Measurements from ENCODE around the gene MB. TPM values are rescaled to one million over a fixed set of nuclear protein-coding genes. Genes with fewer than 3 reads are reported as not detected.

The MB gene
- total and polyA plus RNA-seq, 9 of the 15 experiments (the other 6 are each of a cell fraction or from before 2014, with no cell fraction given) = not detected

DNA sequence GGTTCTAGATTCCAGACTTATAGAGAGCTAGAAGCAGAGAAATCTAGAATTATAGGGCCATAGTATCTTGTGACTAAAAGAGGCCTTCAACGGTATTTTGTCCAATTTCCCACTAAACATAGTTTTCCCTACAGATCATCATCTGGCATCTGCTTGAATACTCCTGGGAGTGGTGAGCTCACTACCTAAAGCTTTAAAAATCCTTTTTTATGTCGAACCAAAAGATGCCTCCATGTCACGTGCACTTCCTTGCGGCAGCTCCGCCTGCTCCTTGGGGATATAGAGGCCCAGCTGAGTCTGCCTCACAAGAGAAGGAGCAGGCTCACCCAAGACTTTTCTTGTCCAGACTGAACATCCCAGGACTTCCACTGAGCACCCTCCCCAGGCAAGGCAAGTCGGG lies 4.3 kb upstream of the MB start:
- Histone ChIP-seq H3K79me2 (ENCODE audit: control insufficient read depth, insufficient read depth, low read length) (no peaks in the 10 kb centered on the region), H3K9me1 (ENCODE audit: control insufficient read depth, insufficient read depth, low read length) (no peaks in the 10 kb centered on the region), H3K9ac (ENCODE audit: insufficient read depth in 1 of 2, low read depth in 2 of 2, low read length in 2 of 2) (no peak overlapping the region), H3K4me1 (replicated peaks in 1 of 2; ENCODE audit: control insufficient read depth in 2 of 2, insufficient read depth in 2 of 2, low read length in 2 of 2) (no peaks in the 10 kb centered on the region; a peak in 1 of 5 replicates), H3K36me3 (ENCODE audit: control insufficient read depth, insufficient read depth, low read length) (no peaks in the 10 kb centered on the region), H3K27me3 (ENCODE audit: control insufficient read depth in 2 of 2, insufficient read depth in 2 of 2, low read length in 2 of 2) (peaks cover 0 to 5% of the 10 kb centered on the region in 2 experiments; a peak in 2 of 5 replicates), H3K4me2 (ENCODE audit: insufficient read depth, low read length) (no peak overlapping the region), H3K27ac (ENCODE audit: extremely low read depth, low read depth, low read length) (no peak overlapping the region), H2AFZ (ENCODE audit: low read depth, low read length) (no peak overlapping the region), H3K4me3 (no peak overlapping the region), H3K9me3 (replicated peaks; ENCODE audit: control insufficient read depth, insufficient read depth, low read depth, low read length) (no peaks in the 10 kb centered on the region), H4K20me1 (replicated peaks; ENCODE audit: control insufficient read depth, insufficient read depth, low read length) (no peaks in the 10 kb centered on the region)
- no TSS peak for BruUV-seq (replicated peaks)
- POLR2A ChIA-PET = no interaction called here
- ATAC-seq (no peak), FAIRE-seq (no peak), DNase-seq (ENCODE audit: extremely low read depth in 1 of 4, low spot score in 3 of 4) (no peak)
- TF ChIP-seq RBM25 (IDR thresholded peaks at IDR 0.05; ENCODE audit: low read depth, low read length, severe bottlenecking) = peak; percentile 9
- TF ChIP-seq SRSF7 (optimal IDR thresholded peaks at IDR 0.05; ENCODE audit: low read depth, low read length) = no peak
- WGBS (ENCODE audit: insufficient coverage, low coverage, missing lambda C conversion rate) = 20% methylated on average over 6 of the region's 6 CpGs
- CTCF ChIA-PET (ENCODE audit: low intra/inter-chr PET ratio) = no interaction called here
- intact Hi-C loops (cut with micrococcal nuclease) = loop anchor here (5.0 kb wide), 1 partner anchor 34 kb away; no protein-coding TSS in a partner anchor
- in situ Hi-C loops (cut with MboI) = loop anchor here (10.0 kb wide), 1 partner anchor 303 kb away; no protein-coding TSS in a partner anchor

DNA sequence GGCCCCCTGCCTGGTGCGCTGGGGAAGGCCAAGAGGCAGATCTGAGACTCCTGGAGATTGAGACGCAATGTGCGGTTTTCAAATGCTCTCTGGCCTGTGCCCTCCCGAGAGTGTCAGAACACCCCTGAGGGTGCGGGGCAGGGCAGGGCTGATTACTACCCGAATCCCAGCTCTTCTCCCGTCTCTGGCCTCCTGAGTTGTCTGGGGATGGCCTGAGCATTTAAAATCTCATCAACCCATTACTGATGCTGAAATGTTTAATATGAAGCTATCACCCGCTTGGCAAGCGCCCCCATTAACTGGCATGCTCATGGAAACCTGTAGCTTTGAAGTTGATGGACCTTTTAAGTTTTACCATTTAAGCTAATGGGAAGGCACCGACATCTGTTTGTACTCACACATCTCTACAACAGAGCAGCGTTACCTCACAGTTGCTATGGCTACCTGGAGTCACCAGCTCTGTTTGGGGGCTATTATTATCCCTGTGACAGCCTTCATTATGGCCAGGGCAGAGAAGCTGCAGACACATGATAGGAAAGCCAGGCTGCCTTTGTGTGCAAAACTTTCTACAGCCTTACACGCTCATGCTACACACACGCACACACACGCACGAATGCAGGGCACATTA lies 3.6 kb upstream of the MB start:
- no peak for TF ChIP-seq KAT2B (IDR thresholded peaks at IDR 0.05; ENCODE audit: low read depth, low read length)
- TF ChIP-seq RFX1 (IDR thresholded peaks at IDR 0.05) = peak; percentile 60
- no TSS peak for BruUV-seq (replicated peaks)
- ATAC-seq = no peak
- Histone ChIP-seq H2AFZ (ENCODE audit: low read depth, low read length) (no peak overlapping the region), H3K9ac (ENCODE audit: insufficient read depth in 1 of 2, low read depth in 2 of 2, low read length in 2 of 2) (no peak overlapping the region), H4K20me1 (replicated peaks; ENCODE audit: control insufficient read depth, insufficient read depth, low read length) (no peaks in the 10 kb centered on the region), H3K4me2 (ENCODE audit: insufficient read depth, low read length) (no peak overlapping the region), H3K4me1 (replicated peaks in 1 of 2; ENCODE audit: control insufficient read depth in 2 of 2, insufficient read depth in 2 of 2, low read length in 2 of 2) (no peaks in the 10 kb centered on the region; a peak in 1 of 5 replicates), H3K4me3 (no peak overlapping the region), H3K27ac (ENCODE audit: extremely low read depth, low read depth, low read length) (no peak overlapping the region), H3K27me3 (ENCODE audit: control insufficient read depth in 2 of 2, insufficient read depth in 2 of 2, low read length in 2 of 2) (peaks cover 0 to 5% of the 10 kb centered on the region in 2 experiments; a peak in 2 of 5 replicates), H3K9me1 (ENCODE audit: control insufficient read depth, insufficient read depth, low read length) (no peaks in the 10 kb centered on the region), H3K36me3 (ENCODE audit: control insufficient read depth, insufficient read depth, low read length) (no peaks in the 10 kb centered on the region), H3K9me3 (replicated peaks; ENCODE audit: control insufficient read depth, insufficient read depth, low read depth, low read length) (no peaks in the 10 kb centered on the region), H3K79me2 (ENCODE audit: control insufficient read depth, insufficient read depth, low read length) (no peaks in the 10 kb centered on the region)
- intact Hi-C loops (cut with micrococcal nuclease) = loop anchor here (5.0 kb wide), 1 partner anchor 33 kb away; no protein-coding TSS in a partner anchor
- no peak for FAIRE-seq
- 7% methylated on average over 15 of the region's 15 CpGs for WGBS (ENCODE audit: insufficient coverage, low coverage, missing lambda C conversion rate)
- no peak for DNase-seq (ENCODE audit: extremely low read depth in 1 of 4, low spot score in 3 of 4)
- in situ Hi-C loops (cut with MboI) = loop anchor here (10.0 kb wide), 1 partner anchor 304 kb away; no protein-coding TSS in a partner anchor
- ChIA-PET POLR2A (interaction anchor here (0.5 to 1.4 kb wide), 2 partner anchors 10 to 275 kb away, joined by 3 read pairs; no protein-coding TSS in a partner anchor), CTCF (ENCODE audit: low intra/inter-chr PET ratio) (no interaction called here)
